ENCODE measurements around the gene NVL. TPM values are rescaled to one million over a fixed set of nuclear protein-coding genes. Genes with fewer than 3 reads are reported as not detected.

Gene NVL
- polyA plus RNA-seq, 1 of the 3 experiments (the other 2 are of a cell fraction), result 12.4 TPM

GRCh38 chr1:224180783-224181452 lies 149.1 kb downstream of the NVL start (continued):
- TF ChIP-seq CHD2 (IDR thresholded peaks at IDR 0.05; ENCODE audit: low read length, partially characterized antibody), result no peak
- TF ChIP-seq, protein P1, sequence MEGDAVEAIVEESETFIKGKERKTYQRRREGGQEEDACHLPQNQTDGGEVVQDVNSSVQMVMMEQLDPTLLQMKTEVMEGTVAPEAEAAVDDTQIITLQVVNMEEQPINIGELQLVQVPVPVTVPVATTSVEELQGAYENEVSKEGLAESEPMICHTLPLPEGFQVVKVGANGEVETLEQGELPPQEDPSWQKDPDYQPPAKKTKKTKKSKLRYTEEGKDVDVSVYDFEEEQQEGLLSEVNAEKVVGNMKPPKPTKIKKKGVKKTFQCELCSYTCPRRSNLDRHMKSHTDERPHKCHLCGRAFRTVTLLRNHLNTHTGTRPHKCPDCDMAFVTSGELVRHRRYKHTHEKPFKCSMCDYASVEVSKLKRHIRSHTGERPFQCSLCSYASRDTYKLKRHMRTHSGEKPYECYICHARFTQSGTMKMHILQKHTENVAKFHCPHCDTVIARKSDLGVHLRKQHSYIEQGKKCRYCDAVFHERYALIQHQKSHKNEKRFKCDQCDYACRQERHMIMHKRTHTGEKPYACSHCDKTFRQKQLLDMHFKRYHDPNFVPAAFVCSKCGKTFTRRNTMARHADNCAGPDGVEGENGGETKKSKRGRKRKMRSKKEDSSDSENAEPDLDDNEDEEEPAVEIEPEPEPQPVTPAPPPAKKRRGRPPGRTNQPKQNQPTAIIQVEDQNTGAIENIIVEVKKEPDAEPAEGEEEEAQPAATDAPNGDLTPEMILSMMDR (IDR thresholded peaks at IDR 0.05), result no peak
- TF ChIP-seq YY1 (IDR thresholded peaks at IDR 0.05; ENCODE audit: low read depth), result no peak
- no peak for TF ChIP-seq RCOR1 (IDR thresholded peaks at IDR 0.05; ENCODE audit: low read length)
- no peak for TF ChIP-seq FOXM1 (IDR thresholded peaks at IDR 0.05; ENCODE audit: low read depth)
- TF ChIP-seq, protein P2, sequence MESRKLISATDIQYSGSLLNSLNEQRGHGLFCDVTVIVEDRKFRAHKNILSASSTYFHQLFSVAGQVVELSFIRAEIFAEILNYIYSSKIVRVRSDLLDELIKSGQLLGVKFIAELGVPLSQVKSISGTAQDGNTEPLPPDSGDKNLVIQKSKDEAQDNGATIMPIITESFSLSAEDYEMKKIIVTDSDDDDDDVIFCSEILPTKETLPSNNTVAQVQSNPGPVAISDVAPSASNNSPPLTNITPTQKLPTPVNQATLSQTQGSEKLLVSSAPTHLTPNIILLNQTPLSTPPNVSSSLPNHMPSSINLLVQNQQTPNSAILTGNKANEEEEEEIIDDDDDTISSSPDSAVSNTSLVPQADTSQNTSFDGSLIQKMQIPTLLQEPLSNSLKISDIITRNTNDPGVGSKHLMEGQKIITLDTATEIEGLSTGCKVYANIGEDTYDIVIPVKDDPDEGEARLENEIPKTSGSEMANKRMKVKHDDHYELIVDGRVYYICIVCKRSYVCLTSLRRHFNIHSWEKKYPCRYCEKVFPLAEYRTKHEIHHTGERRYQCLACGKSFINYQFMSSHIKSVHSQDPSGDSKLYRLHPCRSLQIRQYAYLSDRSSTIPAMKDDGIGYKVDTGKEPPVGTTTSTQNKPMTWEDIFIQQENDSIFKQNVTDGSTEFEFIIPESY (IDR thresholded peaks at IDR 0.05; ENCODE audit: borderline replicate concordance, low read depth), result no peak

DNA sequence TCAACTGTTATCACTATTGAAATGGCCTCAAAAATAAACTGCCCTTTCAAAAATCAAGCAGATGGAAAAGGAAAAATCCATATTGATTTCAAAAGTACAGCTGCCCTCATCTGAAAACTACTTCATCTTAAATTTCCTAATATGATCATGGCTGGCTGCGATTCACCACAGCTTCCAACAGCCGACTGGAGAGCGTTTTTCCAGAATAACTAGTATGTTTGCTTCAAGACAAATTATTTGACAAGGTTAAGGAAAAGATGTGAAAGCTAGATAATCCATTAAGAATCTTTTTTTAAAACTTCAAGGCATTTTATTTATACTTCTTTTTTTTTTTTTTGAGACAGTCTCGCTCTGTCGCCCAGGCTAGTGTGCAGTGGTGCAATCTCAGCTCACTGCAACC lies 151.1 kb downstream of the NVL start:
- no peaks in the 10 kb centered on the region for H3K9me3 ChIP-seq
- no peaks in the 10 kb centered on the region for H3K27me3 ChIP-seq (ENCODE audit: insufficient read depth)
- no peak overlapping the region for H3K4me2 ChIP-seq
- TF ChIP-seq YY1 (IDR thresholded peaks at IDR 0.05; ENCODE audit: low read depth), result no peak
- no peak for TF ChIP-seq ELF1 (IDR thresholded peaks at IDR 0.05)
- no peak for DNase-seq
- H3K9me2 ChIP-seq, result no peaks in the 10 kb centered on the region
- peaks cover 13% of the 10 kb centered on the region for H3K79me2 ChIP-seq (ENCODE audit: insufficient read depth)
- WGBS (ENCODE audit: low lambda C conversion rate), result 98% methylated on average over 5 of the region's 5 CpGs
- ChIA-PET POLR2A (no interaction called here), CTCF (interaction anchor here (1.6 kb wide), 1 partner anchor 9 kb away, joined by 6 read pairs; no protein-coding TSS in a partner anchor)
- H3K4me3 ChIP-seq (ENCODE audit: low read depth in 2 of 2, low read length in 1 of 2), result no peak overlapping the region
- H3F3A ChIP-seq (replicated peaks; ENCODE audit: insufficient read depth), result no peaks in the 10 kb centered on the region
- no peak overlapping the region for H3K9ac ChIP-seq
- H3K36me3 ChIP-seq (replicated peaks in 1 of 2; ENCODE audit: control insufficient read depth in 1 of 2, insufficient read depth in 2 of 2, low read length in 1 of 2), result no peaks in the 10 kb centered on the region
- H3K4me1 ChIP-seq (ENCODE audit: control insufficient read depth in 1 of 2, insufficient read depth in 2 of 2, low read depth in 1 of 2, low read length in 1 of 2), result peaks cover 0 to 2% of the 10 kb centered on the region in 2 experiments; a peak in 1 of 4 replicates
- H3K27ac ChIP-seq (ENCODE audit: low read depth in 2 of 2, low read length in 1 of 2), result no peak overlapping the region
- no peaks in the 10 kb centered on the region for H4K20me1 ChIP-seq (ENCODE audit: insufficient read depth)
- no peak overlapping the region for H2AFZ ChIP-seq (ENCODE audit: low read depth)

- H3K9ac ChIP-seq, result no peak overlapping the region
- no peak for TF ChIP-seq EZH2phosphoT487 (IDR thresholded peaks at IDR 0.05; ENCODE audit: borderline replicate concordance, low read depth)
- no peak for TF ChIP-seq JUND (IDR thresholded peaks at IDR 0.05)
- TF ChIP-seq FOSL2 (IDR thresholded peaks at IDR 0.05; ENCODE audit: borderline replicate concordance, low read depth), result no peak
- no peak for TF ChIP-seq YY1 (IDR thresholded peaks at IDR 0.05; ENCODE audit: low read depth)
- no peak for TF ChIP-seq RCOR1 (IDR thresholded peaks at IDR 0.05; ENCODE audit: low read length)
- TF ChIP-seq, protein P3, sequence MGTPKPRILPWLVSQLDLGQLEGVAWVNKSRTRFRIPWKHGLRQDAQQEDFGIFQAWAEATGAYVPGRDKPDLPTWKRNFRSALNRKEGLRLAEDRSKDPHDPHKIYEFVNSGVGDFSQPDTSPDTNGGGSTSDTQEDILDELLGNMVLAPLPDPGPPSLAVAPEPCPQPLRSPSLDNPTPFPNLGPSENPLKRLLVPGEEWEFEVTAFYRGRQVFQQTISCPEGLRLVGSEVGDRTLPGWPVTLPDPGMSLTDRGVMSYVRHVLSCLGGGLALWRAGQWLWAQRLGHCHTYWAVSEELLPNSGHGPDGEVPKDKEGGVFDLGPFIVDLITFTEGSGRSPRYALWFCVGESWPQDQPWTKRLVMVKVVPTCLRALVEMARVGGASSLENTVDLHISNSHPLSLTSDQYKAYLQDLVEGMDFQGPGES (IDR thresholded peaks at IDR 0.05; ENCODE audit: low read depth, low read length), result no peak
- TF ChIP-seq REST (IDR thresholded peaks at IDR 0.05; ENCODE audit: low read depth, low read length), result no peak
- H3K27me3 ChIP-seq (ENCODE audit: insufficient read depth), result no peaks in the 10 kb centered on the region
- H3K79me2 ChIP-seq (ENCODE audit: insufficient read depth), result peaks cover 3% of the 10 kb centered on the region; the same call in 1 of the 2 replicates
- H2AFZ ChIP-seq (ENCODE audit: low read depth), result no peak overlapping the region
- no peaks in the 10 kb centered on the region for H3F3A ChIP-seq (replicated peaks; ENCODE audit: insufficient read depth)
- no peaks in the 10 kb centered on the region for H3K36me3 ChIP-seq (replicated peaks in 1 of 2; ENCODE audit: control insufficient read depth in 1 of 2, insufficient read depth in 2 of 2, low read length in 1 of 2)
- H3K4me3 ChIP-seq (ENCODE audit: low read depth in 2 of 2, low read length in 1 of 2), result no peak overlapping the region
- 89% methylated on average over 9 of the region's 9 CpGs for WGBS (ENCODE audit: low lambda C conversion rate)
- ChIA-PET POLR2A (no interaction called here), CTCF (interaction anchor here (1.6 kb wide), 1 partner anchor 8 kb away, joined by 6 read pairs; no protein-coding TSS in a partner anchor)
- no peak overlapping the region for H3K27ac ChIP-seq (ENCODE audit: low read depth in 2 of 2, low read length in 1 of 2)
- no peaks in the 10 kb centered on the region for H4K20me1 ChIP-seq (ENCODE audit: insufficient read depth)
- H3K4me2 ChIP-seq, result no peak overlapping the region
- no peaks in the 10 kb centered on the region for H3K9me3 ChIP-seq
- no peaks in the 10 kb centered on the region for H3K9me2 ChIP-seq
- DNase-seq, result no peak
- H3K4me1 ChIP-seq (ENCODE audit: control insufficient read depth in 1 of 2, insufficient read depth in 2 of 2, low read depth in 1 of 2, low read length in 1 of 2), result peaks cover 0 to 2% of the 10 kb centered on the region in 2 experiments; a peak in 1 of 4 replicates
These were observed 152.5 kb downstream of the NVL start for GRCh38 chr1:224177356-224177999.

Data from SK-N-SH (cell line).